K562 (cell line): ENCODE data around the gene SAV1. TPM values are rescaled to one million over a fixed set of nuclear protein-coding genes. Genes with fewer than 3 reads are reported as not detected.
A peak's percentile ranks its signal among the peaks of the same experiment; 100 is the strongest.

Source experiments
- ATAC-seq: fragments of 200-7000 bp; cut with Tn5 transposase; 3 replicates; pipeline ENCODE4 v1.9.1; 2020; ENCODE audit warnings: moderate library complexity
- BruUV-seq: library from RNA; stranded (reverse); fragments of 400-500 nt; replicated peaks from 2 replicates; lab custom pipeline; 2021; lab: Mats Ljungman, UMichigan
- CTCF ChIA-PET: fragments of 300-600 bp; formaldehyde crosslinking; extraction: SDS; loops from one replicate; lab custom pipeline; 2021; ENCODE audit warnings: low intra/inter-chr PET ratio; lab: Yijun Ruan, JAX
- POLR2A ChIA-PET: fragments of 300-600, 350-650 bp; sonication (Branson Sonifier 250); formaldehyde crosslinking; extraction: SDS; loops from one replicate; lab custom pipeline; 2021; ENCODE audit warnings: antibody characterized with exemption, inconsistent platforms; lab: Yijun Ruan, JAX
- DNase-seq, 4 experiments: peaks; one replicate each; pipeline versions ENCODE4 v3.0.0 to v3.0.0-alpha.2; 2011 to 2018; ENCODE audit warnings: low spot score in 3 of 4, mixed read lengths in 3 of 4; ENCODE audit errors: extremely low read depth in 1 of 4
- FAIRE-seq: peaks from 2 replicates; lab custom pipeline; 2011; peaks lifted over from hg19 to GRCh38; lab: Jason Lieb, UNC
- H2AFZ ChIP-seq: 2 replicates; pipeline ENCODE4 v1.6.0; 2011; ENCODE audit warnings: low read depth, low read length, control low read depth, inconsistent platforms
- H3K27ac ChIP-seq: fragments of 200-600 bp; 3 replicates; pipeline ENCODE4 v1.8.0; 2011; ENCODE audit warnings: low read depth, mild to moderate bottlenecking, control low read depth, inconsistent platforms, low read length, moderate library complexity, mixed read lengths; ENCODE audit errors: extremely low read depth
- H3K27me3 ChIP-seq, 2 experiments: fragments of 300-600 bp in 1 of 2; 2 replicates in 1 of 2; 3 replicates in 1 of 2; pipeline versions ENCODE4 v1.6.0 to v1.8.0; 2011; ENCODE audit warnings: inconsistent platforms in 2 of 2, low read length in 2 of 2, mild to moderate bottlenecking in 1 of 2, mixed read lengths in 1 of 2, moderate library complexity in 1 of 2; ENCODE audit not compliant: control insufficient read depth in 2 of 2, insufficient read depth in 2 of 2
- H3K36me3 ChIP-seq: fragments of 300-600 bp; 3 replicates; pipeline ENCODE4 v1.8.0; 2011; ENCODE audit warnings: mild to moderate bottlenecking, low read length, inconsistent platforms; ENCODE audit not compliant: control insufficient read depth, insufficient read depth
- H3K4me1 ChIP-seq, 2 experiments: fragments of 200-600 bp in 1 of 2; replicated peaks in 1 of 2; 2 replicates in 1 of 2; 3 replicates in 1 of 2; pipeline versions ENCODE4 v1.5.1 to v1.8.0; 2011; ENCODE audit warnings: inconsistent platforms in 2 of 2, low read length in 2 of 2, mild to moderate bottlenecking in 1 of 2, mixed read lengths in 1 of 2, moderate library complexity in 1 of 2; ENCODE audit not compliant: control insufficient read depth in 2 of 2, insufficient read depth in 2 of 2
- H3K4me2 ChIP-seq: 2 replicates; pipeline ENCODE4 v1.6.1; 2011; ENCODE audit warnings: low read length, control low read depth, inconsistent platforms, mixed read lengths; ENCODE audit not compliant: insufficient read depth
- H3K4me3 ChIP-seq: fragments of 200-600 bp; sonication (generic), shearing (Covaris generic); 2 replicates; pipeline ENCODE4 v1.5.1; 2016; ENCODE audit warnings: control low read depth, inconsistent platforms
- H3K79me2 ChIP-seq: fragments of 200-600 bp; 3 replicates; pipeline ENCODE4 v1.8.0; 2011; ENCODE audit warnings: low read length, inconsistent platforms; ENCODE audit not compliant: control insufficient read depth, insufficient read depth
- H3K9ac ChIP-seq, 2 experiments: 2 replicates each; pipeline versions ENCODE4 v1.6.0 to v1.6.1; 2011; ENCODE audit warnings: low read depth in 2 of 2, low read length in 2 of 2, control low read depth in 1 of 2, inconsistent platforms in 1 of 2, mild to moderate bottlenecking in 1 of 2, mixed read lengths in 1 of 2; ENCODE audit not compliant: insufficient read depth in 1 of 2
- H3K9me1 ChIP-seq: one replicate; pipeline ENCODE4 v1.6.0; 2011; ENCODE audit warnings: inconsistent platforms, mild to moderate bottlenecking, low read length, moderate library complexity; ENCODE audit not compliant: control insufficient read depth, insufficient read depth
- H3K9me3 ChIP-seq: replicated peaks from 2 replicates; pipeline ENCODE4 v1.5.1; 2011; ENCODE audit warnings: low read depth, low read length, inconsistent platforms; ENCODE audit not compliant: control insufficient read depth, insufficient read depth
- H4K20me1 ChIP-seq: replicated peaks from 2 replicates; pipeline ENCODE4 v1.6.1; 2011; ENCODE audit warnings: low read length, inconsistent platforms, mixed read lengths; ENCODE audit not compliant: control insufficient read depth, insufficient read depth
- CXXC5 ChIP-seq: fragments of 250-450 bp; sonication (Bioruptor Pico); IDR thresholded peaks from 2 replicates; pipeline ENCODE4 v1.8.0; 2022; ENCODE audit warnings: inconsistent platforms, mild to moderate bottlenecking, moderate library complexity
- FOSL1 ChIP-seq: fragments of 200-800 bp; sonication (Bioruptor generic); conservative IDR thresholded peaks from 2 replicates; pipeline ENCODE4 v1.6.1; 2016; ENCODE audit warnings: missing genetic modification characterization, missing compliant biosample characterization
- JUND ChIP-seq, 2 experiments: IDR thresholded peaks; 2 replicates in 1 of 2; 3 replicates in 1 of 2; pipeline ENCODE4 v1.6.1; 2011; ENCODE audit warnings: borderline replicate concordance in 2 of 2, low read depth in 2 of 2, low read length in 2 of 2, improper control_type of control experiment in 1 of 2, missing biosample characterization in 1 of 2, missing genetic modification characterization in 1 of 2, missing genetic modification reagents in 1 of 2
- LARP7 ChIP-seq: fragments of 450-650 bp; IDR thresholded peaks from 2 replicates; pipeline ENCODE4 v1.6.1; 2016
- NFE2 ChIP-seq: IDR thresholded peaks from 2 replicates; pipeline ENCODE4 v1.6.1; 2014; ENCODE audit warnings: antibody characterized with exemption, low read depth
- ZNF24 ChIP-seq: fragments of 450-650 bp; IDR thresholded peaks from 2 replicates; pipeline ENCODE4 v1.6.1; 2016
- WGBS: fragments of 100-300 bp; shearing (Covaris generic); methylation state at CpG from one replicate; pipeline ENCODE4 v1.1.6; 2016; ENCODE audit warnings: low coverage, mixed read lengths; ENCODE audit not compliant: insufficient coverage; ENCODE audit errors: missing lambda C conversion rate; 5-methylcytosine and 5-hydroxymethylcytosine counted together
- in situ Hi-C: fragments of 300-500 bp; cut with MboI; formaldehyde crosslinking; loops from 4 replicates; pipeline ENCODE4 v1.15.0; 2018; ENCODE audit warnings: inconsistent platforms, mixed read lengths
- intact Hi-C: fragments of 100-400 bp; cut with micrococcal nuclease; formaldehyde crosslinking; loops from 2 replicates; pipeline ENCODE4 v1.14.2; 2022
- polyA plus RNA-seq, 8 experiments: library from polyadenylated mRNA; depleted of rRNA in 4 of 8; stranded (reverse) in 5 of 8; unstranded in 3 of 8; fragments of >200 nt; fragmentation: Nextera tagmentation in 2 of 8; fragmentation: Illumina TruSeq in 1 of 8; extraction: Ambion mirVana in 2 of 8; extraction: Trizol in 1 of 8; gene quantifications; 2 replicates each; pipeline versions ENCODE4 v1.2.1 to v1.2.3, GENCODE V29; 2011 to 2014; ENCODE audit warnings: inconsistent platforms in 1 of 8, missing spikeins in 1 of 8
- total RNA-seq, 7 experiments: library from RNA; depleted of rRNA in 6 of 7; stranded (reverse); fragments of >200 nt in 6 of 7; fragmentation: Illumina TruSeq in 2 of 7; extraction: Trizol in 2 of 7; gene quantifications; 2 replicates each; pipeline versions ENCODE4 v1.2.1 to v1.2.3, GENCODE V29; 2011 to 2021; ENCODE audit warnings: low replicate concordance in 1 of 7

Gene SAV1
- total and polyA plus RNA-seq, 9 of the 15 experiments (the other 6 are each of a cell fraction or from before 2014, with no cell fraction given) = 6.5 to 18.1 (median 16.1) TPM

GRCh38 chr14:50677527-50678063, 9.5 kb upstream of the SAV1 start:
- 0 out of 2 replicates have a peak, but pooled peaks have one; percentile 11 for TF ChIP-seq FOSL1 (tag)
- no peak for TF ChIP-seq JUND (IDR thresholded peaks at IDR 0.05; ENCODE audit: borderline replicate concordance, low read depth, low read length)
- no peak for TF ChIP-seq JUND (tag; IDR thresholded peaks at IDR 0.05; ENCODE audit: borderline replicate concordance, low read depth, low read length)
- CTCF ChIA-PET = no interaction called here
- H3K4me1 ChIP-seq = no peaks in the 10 kb centered on the region; a peak in 1 of 5 replicates
- no peaks in the 10 kb centered on the region for H3K9me1 ChIP-seq
- BruUV-seq = no TSS peak
- H2AFZ ChIP-seq = peak overlapping the region; percentile 15; the same call in 1 of the 2 replicates
- no peak overlapping the region for H3K27ac ChIP-seq
- H3K79me2 ChIP-seq = no peaks in the 10 kb centered on the region
- no peaks in the 10 kb centered on the region for H4K20me1 ChIP-seq
- no peak overlapping the region for H3K9ac ChIP-seq
- H3K36me3 ChIP-seq = no peaks in the 10 kb centered on the region
- no peak overlapping the region for H3K4me2 ChIP-seq
- H3K27me3 ChIP-seq = no peaks in the 10 kb centered on the region
- no peak for DNase-seq
- FAIRE-seq = no peak
- intact Hi-C loops = no loop called here
- POLR2A ChIA-PET = interaction anchor here (0.6 kb wide), 2 partner anchors 13 to 1786 kb away, joined by 3 read pairs; no protein-coding TSS in a partner anchor
- no peak for ATAC-seq
- in situ Hi-C loops = no loop called here
- 16% methylated on average over 5 of the region's 5 CpGs for WGBS
- no peak overlapping the region for H3K4me3 ChIP-seq
- no peaks in the 10 kb centered on the region for H3K9me3 ChIP-seq

GRCh38 chr14:50676814-50677516, 8.9 kb upstream of the SAV1 start:
- 28% methylated on average over 6 of the region's 7 CpGs for WGBS
- Histone ChIP-seq H3K4me1 (no peaks in the 10 kb centered on the region; a peak in 1 of 5 replicates), H3K9me3 (no peaks in the 10 kb centered on the region), H3K36me3 (no peaks in the 10 kb centered on the region), H3K27me3 (no peaks in the 10 kb centered on the region), H3K4me2 (no peak overlapping the region), H3K4me3 (no peak overlapping the region), H3K27ac (no peak overlapping the region), H3K9ac (no peak overlapping the region), H4K20me1 (no peaks in the 10 kb centered on the region), H3K9me1 (no peaks in the 10 kb centered on the region), H3K79me2 (no peaks in the 10 kb centered on the region), H2AFZ (peak overlapping the region; percentile 15; the same call in 1 of the 2 replicates)
- ATAC-seq (no peak), FAIRE-seq (no peak), DNase-seq (no peak)
- intact Hi-C loops (no loop called here), in situ Hi-C loops (no loop called here)
- POLR2A ChIA-PET = interaction anchor here (0.5 to 0.6 kb wide), 3 partner anchors 14 to 1786 kb away, joined by 3 read pairs; no protein-coding TSS in a partner anchor
- BruUV-seq = no TSS peak
- TF ChIP-seq ZNF24 (no peak), LARP7 (no peak), CXXC5 (CRISPR knock-in tag) (no peak), NFE2 (no peak)
- CTCF ChIA-PET = no interaction called here
